GM18868 (cell line): ENCODE measurements around the gene TPMT.

Experiments
- ATAC-seq: cut with Tn5 transposase; IDR thresholded peaks from one replicate; pipeline ENCODE4 v1.9.1; 2021; ENCODE audit warnings: mild to moderate bottlenecking, moderate library complexity; ENCODE audit not compliant: unreplicated experiment

The TPMT gene

DNA sequence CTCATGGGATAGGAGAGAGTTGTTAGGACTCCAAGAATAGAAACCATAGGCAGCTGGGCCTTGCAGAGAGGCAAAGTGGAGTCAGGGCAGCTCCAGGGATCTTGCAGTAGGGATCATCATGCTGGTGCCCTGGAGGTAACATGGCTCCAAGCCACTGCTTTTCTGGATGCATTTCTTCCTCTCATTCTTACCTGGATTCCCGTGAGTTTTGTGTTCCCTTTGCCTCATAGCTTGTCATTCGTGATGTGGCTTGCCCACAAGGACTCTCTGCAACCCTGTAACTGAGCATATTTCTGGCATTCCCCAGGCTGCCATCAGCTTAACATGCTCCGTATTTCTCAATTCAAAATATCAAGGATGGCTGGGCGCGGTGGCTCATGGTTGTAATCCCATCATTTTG lies 37.7 kb downstream of the TPMT start:
- ATAC-seq, result no peak

DNA sequence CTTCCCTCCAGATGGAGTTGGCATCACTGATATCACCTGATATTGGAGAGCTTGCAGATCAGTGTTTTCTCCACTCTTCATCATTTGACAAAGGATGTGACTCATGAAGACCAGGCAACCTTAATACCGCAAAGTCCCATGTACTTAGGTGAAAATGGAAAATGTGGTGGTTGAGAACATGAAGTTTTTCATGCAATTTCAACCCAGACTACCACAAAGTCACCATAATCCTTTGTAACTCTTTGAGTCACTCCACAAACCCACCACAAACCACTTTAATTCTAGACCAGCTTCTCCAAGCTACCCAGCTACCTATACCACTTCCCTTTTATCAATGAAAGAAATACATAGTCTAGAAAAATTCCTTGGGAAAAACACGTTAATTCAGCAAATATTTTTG lies 39.5 kb downstream of the TPMT start:
- no peak for ATAC-seq

DNA sequence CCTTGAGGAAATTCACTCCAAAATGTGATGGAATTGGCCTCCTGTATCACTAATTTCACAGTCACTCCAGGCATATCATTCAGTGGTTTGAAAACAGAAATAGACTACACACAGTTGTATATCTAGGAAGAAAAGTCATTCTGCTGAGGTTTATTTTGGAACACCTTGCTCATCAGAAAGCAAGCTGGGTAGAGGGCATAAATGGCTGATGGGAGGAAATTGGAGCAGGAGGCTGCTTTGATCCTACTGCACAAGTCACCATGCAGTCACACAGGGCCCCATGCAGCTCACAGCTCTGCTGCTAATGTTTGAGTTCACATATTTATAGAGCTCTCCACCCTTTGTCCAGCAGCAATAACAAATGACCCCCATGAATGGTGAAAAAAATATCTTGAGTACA lies 44.7 kb downstream of the TPMT start:
- ATAC-seq, result no peak

DNA sequence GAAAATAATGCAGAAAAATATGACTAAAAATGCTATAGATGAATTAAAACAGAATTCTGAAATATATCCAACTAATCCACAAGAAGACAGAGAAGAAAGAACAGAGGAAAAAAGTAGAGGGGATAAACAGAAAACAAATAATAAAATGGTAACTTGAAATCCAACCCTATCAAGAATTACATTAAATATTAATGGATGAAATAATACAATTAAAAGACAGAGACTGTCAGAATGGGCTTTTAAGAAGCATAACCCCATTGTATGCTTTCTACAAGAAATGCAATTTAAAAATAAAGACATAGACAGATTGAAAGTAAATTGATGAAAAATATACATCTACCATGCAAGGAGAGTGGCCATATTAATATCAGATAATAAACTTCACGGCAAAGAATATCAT lies 47.8 kb downstream of the TPMT start:
- no peak for ATAC-seq

DNA sequence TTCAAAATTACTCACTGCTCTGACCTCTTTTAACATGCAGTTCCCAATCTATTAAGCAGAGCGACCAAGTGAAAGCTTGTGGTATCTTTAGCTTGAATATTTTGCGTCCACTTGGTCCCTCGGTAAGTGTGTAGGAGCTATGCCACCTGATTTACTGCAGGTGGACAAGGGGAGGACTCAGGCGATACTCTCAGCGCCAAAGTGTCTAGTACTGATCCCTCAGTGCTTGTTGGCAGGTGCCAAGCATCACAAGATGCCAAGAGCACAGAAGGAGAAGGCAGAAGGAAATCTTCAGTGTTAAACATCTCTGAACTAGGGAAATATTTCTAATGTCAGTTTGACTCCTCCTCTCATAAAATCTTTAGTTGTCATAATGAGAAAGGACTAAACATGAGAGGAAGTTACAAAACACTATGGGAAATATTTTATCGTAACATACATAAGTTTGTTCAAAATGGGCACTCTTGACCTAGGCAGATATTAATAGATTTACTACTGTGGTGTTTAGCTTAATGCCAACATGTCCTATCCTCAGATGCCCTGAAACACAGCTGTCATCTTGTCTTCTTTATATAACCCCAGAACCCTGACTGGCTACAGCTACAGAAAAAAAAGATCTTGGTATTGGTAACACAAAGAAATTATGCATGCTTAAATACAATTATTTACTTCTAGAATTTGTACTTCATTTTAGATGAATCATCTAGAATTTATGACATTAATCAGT lies 51.9 kb downstream of the TPMT start:
- ATAC-seq, result no peak

DNA sequence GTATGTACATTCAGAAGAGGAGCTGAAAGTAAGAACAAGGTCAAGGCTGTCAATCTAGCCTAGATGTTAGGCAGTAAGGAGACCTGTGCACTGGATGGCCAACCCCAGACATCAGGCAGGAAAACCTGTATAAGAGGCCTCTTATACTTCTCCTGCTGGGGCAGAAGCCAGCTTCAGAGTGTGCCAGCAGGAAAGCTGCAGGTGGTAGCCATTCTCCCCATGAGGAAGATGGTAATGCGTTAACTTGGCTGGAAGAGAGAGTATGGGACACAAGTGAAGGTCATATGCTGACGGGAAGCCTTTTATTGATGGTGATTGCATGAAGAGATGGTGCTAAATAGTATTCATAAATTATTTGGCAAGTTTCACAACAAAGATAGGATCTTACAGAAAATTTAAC lies 53.0 kb downstream of the TPMT start:
- no peak for ATAC-seq

DNA sequence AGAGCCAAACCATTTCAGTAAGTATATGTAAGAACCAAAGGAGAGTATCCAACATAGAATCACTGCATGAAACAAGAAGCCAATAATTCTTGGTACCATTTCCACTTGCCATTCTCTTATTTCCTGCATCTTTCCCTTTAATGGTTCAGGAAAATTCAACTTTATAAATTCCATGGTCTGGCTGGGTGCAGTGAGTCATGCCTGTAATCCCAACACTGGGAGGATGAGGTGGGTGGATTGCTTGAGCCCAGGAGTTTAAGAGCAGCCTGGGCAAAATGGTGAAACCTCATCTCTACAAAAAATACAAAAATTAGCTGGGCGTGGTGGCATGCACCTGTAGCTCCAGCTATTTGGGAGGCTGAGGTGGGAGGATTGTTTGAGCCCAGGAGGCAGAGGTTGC lies 53.6 kb downstream of the TPMT start:
- ATAC-seq, result no peak

DNA sequence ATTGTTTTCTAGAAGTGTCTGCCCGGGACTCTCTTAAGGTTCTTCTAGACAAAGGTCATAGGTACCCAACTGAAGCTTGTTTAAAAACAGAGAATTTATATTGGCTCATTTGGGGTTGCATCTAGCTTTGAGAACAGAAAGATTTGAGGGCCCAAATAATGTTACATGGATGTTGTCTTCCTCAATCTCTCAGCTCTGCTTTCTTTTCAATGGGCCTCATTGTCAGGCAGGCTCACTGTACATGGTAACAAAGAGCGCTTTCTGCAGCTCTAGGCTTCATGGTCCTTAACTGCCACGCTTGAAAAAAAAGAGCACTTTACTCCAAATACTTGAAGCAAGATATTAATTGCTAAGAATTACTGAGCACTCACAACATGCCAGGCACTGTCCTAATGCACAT lies 54.6 kb downstream of the TPMT start:
- ATAC-seq, result no peak

DNA sequence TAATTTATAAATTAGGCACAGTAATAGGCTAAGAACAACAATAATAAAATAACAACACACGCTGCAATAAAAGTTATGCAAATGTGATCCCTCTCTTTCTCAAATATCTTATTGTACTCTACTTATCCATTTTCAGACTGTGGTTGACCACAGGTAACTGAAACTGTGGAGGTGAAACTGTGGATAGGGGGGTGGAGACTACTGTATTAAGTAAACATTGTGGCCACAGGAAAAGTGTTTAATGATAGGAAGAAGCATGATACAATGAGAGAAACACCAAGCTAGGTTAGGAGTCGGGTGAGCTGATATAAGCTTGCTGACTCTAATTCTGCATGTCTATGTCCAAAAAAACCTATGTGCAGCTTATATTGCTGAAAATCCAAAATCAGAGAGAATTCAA lies 55.4 kb downstream of the TPMT start:
- ATAC-seq, result no peak

DNA sequence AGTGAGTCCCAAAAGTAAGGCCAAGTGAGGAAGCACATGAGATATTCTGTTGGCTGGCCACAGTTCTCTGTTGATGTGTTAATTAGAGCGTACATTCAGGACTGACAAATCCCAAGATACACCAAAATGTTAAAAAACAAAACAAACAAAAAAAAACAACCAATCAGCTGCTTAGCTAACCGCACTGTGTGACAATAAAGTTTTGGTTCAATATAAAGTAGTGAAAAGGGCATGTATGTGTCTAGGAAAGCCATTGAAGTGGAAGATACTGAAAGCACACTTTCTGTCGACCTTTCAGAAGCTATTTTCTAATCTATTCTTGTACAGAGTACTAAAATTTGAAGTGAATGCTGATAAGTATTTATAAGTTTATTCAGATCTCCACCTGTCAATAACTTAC lies 58.5 kb downstream of the TPMT start:
- ATAC-seq, result no peak

DNA sequence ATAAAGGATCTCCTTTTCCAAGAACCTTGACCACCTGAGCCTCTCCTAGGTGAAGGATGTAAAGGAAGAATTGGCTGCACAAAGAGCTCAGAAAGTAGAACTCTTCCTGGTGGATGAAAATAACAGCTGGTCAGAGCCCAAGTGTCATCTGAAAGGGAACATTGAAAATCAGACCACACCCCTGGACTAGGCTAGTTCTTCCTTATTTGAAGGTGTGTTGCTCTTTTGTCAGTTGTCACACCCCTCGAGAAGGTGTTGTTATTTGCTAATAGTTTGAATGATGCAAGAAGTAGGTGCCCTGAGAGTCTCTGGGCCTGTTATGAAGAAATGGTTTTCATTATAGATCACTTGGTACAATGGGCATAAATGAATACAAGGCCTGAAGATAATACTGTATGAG lies 63.5 kb downstream of the TPMT start:
- ATAC-seq, result no peak

DNA sequence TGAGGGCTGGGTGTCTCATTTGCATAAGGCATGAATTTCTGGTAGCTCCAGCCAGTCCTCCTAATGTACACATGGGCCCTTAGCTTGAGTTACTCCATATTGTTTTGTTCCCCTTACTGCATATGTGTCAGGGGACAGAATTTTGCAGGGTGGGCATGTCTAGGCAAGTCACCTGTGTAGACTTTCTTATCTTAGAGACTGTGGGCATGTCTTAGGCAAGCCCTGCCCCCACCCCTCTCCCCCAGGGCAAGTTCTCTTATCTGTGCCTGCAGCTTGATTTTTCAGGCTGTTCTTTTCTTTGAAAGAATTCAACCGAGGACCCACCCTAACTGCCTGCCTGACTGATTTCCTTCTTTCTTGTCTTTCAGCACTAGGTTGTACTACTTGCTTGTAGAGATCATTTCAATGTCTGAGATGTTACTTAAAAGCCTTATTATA lies 64.5 kb downstream of the TPMT start:
- no peak for ATAC-seq

DNA sequence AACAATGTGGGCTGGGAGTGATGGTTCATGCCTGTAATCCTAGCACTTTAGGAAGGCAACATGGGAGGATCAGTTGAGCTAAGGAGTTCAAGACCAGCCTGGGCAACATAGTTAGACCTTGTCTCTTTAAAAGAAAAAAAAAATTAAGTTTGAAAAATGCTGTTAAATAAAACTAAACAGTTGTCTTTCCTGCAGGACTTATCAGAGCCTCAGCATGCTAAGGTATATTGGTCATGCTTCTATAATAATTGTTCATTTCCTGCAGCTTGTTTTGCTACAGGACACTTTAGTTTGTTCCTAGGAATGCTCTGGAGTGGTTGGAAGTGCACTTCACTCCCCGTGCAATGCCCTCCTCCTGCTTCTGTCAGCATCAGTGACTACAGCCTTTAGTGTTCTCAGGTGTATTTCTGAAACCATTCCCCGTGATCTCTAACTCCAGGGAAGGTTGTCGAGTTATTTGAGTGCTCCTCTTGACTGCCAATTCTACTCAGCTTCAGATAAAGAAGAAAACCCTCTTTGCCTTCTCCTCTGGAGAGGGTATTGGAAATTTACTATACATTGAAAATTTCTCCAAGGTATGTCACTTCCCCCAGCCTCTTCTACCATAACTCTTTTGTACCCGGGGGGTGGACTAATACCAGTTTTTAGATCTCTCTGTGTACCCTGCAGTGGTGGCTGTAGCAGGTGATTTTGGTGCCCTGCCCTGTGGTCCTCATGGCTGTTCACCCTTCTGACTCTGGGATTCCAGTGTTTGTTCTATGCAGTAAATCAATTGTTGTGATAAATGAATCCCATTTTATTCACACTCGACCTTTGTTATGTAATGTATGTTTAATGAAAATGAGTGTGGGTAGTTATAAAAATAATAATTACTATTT lies 66.2 kb downstream of the TPMT start:
- no peak for ATAC-seq

DNA sequence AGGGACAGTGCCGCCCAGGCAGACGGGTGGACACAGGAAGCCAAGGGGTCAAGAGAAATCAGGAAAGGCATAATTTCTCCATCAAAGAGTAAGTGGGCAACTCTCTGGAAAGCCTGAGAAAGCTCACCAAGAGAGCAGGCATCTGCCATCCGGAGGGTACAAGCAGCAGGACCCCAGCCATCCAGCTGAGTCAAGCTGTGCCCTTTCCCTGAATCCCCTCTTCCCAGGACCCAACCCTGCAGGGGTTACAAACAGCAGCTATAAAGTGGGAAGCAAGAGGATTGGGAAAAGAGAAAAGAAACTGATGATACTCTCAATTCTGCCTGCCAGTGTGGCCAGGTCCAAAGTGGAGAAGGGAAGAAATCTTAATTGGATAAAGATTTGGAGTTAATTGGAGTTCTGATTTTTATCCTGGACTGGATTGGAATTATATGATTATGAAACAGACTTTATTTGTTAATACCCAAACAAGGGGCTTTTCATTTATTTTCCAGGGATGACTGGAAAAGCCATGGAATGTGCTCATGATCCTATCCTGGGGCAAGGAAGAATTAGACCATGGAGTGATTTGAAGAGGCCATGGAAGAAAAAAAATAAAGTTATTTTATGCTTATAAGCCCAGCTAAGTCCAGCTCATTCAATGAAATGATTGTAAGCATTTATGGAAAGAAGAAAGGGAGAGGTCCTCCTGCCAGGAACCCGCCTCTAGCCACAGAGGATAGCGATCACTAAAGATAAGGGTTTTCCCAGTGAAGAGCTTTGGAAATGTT lies 67.3 kb downstream of the TPMT start:
- no peak for ATAC-seq

DNA sequence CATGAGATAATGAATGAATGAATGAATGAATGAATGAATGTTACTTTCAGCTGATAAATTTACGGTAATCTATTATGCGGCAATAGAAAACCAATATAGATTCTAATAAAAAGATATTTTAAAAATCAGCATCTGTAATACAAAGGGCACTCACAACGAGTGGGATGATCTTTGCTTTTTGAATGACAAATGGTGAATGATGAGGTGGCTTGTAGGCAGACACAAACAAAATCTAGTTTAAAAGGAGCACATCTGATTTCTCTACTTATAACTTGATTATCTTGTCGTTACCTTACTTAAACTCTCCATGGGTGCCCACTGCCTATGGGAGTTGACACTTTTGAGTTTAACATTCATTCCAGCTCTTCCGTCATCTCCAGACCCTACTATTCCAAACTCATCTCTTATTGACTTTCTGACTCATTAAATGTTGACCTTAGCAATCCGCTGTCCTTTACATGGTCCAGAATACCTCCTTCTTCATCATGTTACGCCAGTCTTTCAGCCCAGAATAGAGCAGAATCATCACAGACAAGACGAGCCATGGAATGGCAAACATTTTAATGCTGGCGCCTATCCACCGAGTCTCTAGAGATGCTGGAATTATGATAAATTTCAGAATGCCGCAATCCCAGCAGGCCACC lies 73.7 kb downstream of the TPMT start:
- ATAC-seq, result no peak

DNA sequence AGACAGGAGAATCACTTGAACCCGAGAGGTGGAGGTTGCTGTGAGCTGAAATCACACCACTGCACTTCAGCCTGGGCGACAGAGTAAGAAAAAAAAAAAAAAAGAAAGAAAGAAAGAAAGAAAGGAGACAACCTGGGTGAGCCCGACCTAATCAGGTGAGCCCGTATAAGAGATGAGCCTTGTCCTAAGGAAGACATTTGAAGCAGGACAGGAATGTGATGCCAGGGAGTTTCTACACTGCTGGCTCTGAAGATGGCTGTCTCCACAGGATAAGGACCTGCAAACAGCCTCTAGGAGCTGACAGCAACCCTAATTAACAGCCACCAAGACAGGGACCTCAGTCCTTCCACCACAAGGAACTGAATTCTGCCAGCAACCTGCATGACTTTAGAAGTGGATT lies 74.3 kb downstream of the TPMT start:
- ATAC-seq, result no peak

DNA sequence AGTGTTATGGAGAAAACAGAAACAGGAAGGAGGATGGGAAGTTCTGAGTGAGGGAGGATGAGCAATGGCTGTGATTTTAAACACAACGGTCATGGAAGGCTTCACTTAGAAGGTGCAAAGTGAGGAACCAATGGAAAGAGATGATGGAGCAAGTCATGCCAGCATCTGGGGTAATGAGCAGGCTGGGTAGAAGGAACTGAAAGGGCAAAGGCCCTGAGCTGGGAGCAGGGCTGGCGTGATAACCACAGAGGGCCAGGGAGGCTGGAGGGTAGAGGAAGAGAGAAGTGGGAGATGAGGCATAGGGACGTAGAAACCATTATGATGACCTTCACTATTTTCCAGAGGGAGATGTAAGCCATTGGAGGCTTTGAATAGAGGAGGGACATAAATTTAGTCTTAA lies 76.0 kb downstream of the TPMT start:
- ATAC-seq, result no peak
